ENCODE results near the gene KLF5.
A peak's percentile ranks its signal among the peaks of the same experiment; 100 is the strongest.

The KLF5 gene

GRCh38 chr13:73059460-73060250 is 850 bp downstream of the KLF5 start:
- DNase-seq (ENCODE audit: low spot score) = peak; percentile 20

GRCh38 chr13:73060251-73061160 is 1.7 kb downstream of the KLF5 start:
- peak; percentile 8 for DNase-seq (ENCODE audit: low spot score)

- DNase-seq (ENCODE audit: low spot score) = no peak
Measured at GRCh38 chr13:73061473-73061872, 2.7 kb downstream of the KLF5 start.

GRCh38 chr13:73061876-73062275 is 3.1 kb downstream of the KLF5 start:
- no peak for DNase-seq (ENCODE audit: low spot score)

GRCh38 chr13:73062468-73062867 is 3.7 kb downstream of the KLF5 start:
- DNase-seq (ENCODE audit: low spot score) = no peak

- no peak for DNase-seq (ENCODE audit: low spot score)
Measured at GRCh38 chr13:73063166-73063565, 4.4 kb downstream of the KLF5 start.

- DNase-seq (ENCODE audit: low spot score) = no peak
Measured at GRCh38 chr13:73065036-73065435, 6.2 kb downstream of the KLF5 start.

GRCh38 chr13:73065665-73066340 is 7.0 kb downstream of the KLF5 start:
- no peak for DNase-seq (ENCODE audit: low spot score)

GRCh38 chr13:73069206-73069805 is 10.5 kb downstream of the KLF5 start:
- DNase-seq (ENCODE audit: low spot score) = no peak

- no peak for DNase-seq (ENCODE audit: low spot score)
Measured at GRCh38 chr13:73070451-73071098, 11.8 kb downstream of the KLF5 start.

GRCh38 chr13:73072239-73072900 is 13.6 kb downstream of the KLF5 start:
- DNase-seq (ENCODE audit: low spot score) = no peak

GRCh38 chr13:73073050-73073449 is 14.2 kb downstream of the KLF5 start:
- DNase-seq (ENCODE audit: low spot score) = no peak

- no peak for DNase-seq (ENCODE audit: low spot score)
Measured at GRCh38 chr13:73074014-73074413, 15.2 kb downstream of the KLF5 start.

- DNase-seq (ENCODE audit: low spot score) = no peak
Measured at GRCh38 chr13:73074926-73075325, 16.1 kb downstream of the KLF5 start.

GRCh38 chr13:73075546-73075945 is 16.7 kb downstream of the KLF5 start:
- DNase-seq (ENCODE audit: low spot score) = no peak

- no peak for DNase-seq (ENCODE audit: low spot score)
Measured at GRCh38 chr13:73075954-73076353, 17.1 kb downstream of the KLF5 start.

- DNase-seq (ENCODE audit: low spot score) = no peak
Measured at GRCh38 chr13:73077865-73078264, 19.1 kb downstream of the KLF5 start.

- no peak for DNase-seq (ENCODE audit: low spot score)
Measured at GRCh38 chr13:73079359-73079758, 20.6 kb downstream of the KLF5 start.

GRCh38 chr13:73081256-73081915 is 22.6 kb downstream of the KLF5 start:
- no peak for DNase-seq (ENCODE audit: low spot score)

- no peak for DNase-seq (ENCODE audit: low spot score)
Measured at GRCh38 chr13:73082471-73082870, 23.7 kb downstream of the KLF5 start.
